HG03108 (cell line): ENCODE measurements around the gene AUTS2.
"Not testable (repeated sequence)": the region's sequence is repeated elsewhere in the genome, so short reads cannot be mapped to it uniquely, and the experiment has no call there.

Experiments
- ATAC-seq: cut with Tn5 transposase; IDR thresholded peaks from one replicate; pipeline ENCODE4 v1.9.1; 2021; ENCODE audit warnings: moderate library complexity; ENCODE audit not compliant: unreplicated experiment

The AUTS2 gene

DNA sequence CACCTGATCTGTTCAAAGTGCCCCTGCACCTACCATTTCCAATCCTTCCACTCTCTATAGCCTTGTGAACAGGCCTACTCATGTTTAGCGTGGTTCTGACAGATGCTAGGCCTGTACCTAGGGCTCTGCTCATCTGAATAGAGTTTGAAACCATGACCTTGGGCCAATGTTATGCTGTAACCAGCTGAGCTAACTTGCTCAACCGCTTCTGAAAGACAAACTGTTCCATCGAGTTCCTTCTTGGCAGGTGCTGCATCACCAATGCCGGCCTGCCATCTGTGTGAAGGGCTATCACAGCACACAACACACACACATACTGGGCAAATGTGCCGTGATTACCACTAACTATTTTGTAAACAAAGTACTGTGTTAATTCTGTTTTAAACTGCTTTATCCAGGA lies 1114.7 kb downstream of the AUTS2 start:
- no peak for ATAC-seq

GRCh38 chr7:70714506-70715038 lies 1116.3 kb downstream of the AUTS2 start:
- ATAC-seq: no peak

DNA sequence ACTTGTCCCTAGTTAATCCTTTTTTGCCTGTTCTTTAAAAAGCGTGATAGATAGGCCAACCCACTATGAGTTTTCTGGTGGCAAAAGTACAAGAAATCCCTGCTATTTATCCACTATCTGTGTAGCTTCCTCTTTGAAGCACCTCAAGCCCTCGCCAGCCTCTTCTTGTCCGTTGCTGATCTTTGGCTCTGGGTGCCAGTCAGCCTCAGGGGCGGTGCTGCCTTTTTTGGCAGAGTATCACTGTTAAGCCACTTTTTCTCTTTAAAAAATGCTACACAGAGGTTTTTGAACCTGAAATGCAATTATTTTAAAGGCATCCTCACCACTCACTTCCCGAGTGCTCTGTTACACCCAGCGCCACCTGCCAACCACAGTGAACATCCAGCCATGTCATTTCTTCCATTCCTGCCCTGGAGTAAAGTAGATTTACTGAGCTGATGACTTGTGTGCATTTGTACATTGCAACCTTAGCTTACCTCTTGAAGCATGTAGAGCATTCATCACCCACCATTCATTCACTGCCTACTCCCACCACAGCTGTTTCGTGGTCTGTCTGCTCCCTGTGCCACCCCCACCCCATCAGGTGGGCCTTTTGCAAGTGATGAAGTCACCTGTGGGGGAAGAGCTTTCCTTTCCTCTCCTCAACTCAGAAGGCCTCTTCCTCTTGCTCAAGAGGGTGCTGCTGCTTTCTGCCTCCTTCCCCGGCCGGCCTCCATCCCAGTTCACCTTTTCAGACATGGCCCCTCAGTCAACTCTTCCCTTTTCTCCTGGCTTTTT lies 1119.5 kb downstream of the AUTS2 start:
- ATAC-seq: no peak

DNA sequence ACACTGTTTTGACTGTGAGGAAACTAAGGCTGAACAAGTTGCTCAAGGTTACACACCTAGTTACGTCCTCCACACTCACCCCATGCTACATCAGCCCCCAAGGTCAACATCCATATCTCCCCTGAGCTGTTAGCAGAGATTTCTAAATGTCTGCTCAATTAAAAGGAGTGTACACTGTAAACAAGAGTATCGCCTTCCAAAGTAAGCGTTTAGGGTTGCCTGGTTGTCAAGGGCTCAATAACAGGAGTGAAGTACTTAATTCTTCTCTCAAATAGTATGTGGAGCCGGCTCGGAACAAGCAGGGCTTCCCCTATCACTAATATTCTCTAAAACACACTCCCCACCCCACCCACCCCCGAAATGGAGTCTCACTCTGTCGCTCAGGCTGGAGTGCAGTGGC lies 1120.8 kb downstream of the AUTS2 start:
- ATAC-seq: no peak

- ATAC-seq: no peak
Observed at GRCh38 chr7:70720191-70720873, 1122.1 kb downstream of the AUTS2 start.

DNA sequence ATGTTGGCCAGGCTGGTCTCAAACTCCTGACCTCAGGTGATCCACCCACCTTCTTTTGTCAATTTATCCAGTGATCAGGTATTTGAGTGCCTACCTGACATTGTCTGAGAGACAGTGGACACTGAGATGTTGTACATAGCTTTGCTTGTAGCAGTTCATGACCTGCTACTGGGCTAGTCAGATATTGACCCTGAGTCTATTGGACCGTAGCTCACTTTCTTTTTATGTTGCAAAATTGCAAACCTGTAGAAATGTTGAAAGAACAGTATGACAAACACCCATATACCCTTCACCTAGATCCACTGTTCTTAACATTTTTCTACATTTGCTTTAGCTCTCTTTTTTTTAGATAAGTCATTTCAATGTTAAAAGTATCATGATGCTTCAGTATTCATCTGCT lies 1123.2 kb downstream of the AUTS2 start:
- ATAC-seq: no peak

- ATAC-seq: no peak
Observed at GRCh38 chr7:70723339-70723738, 1125.1 kb downstream of the AUTS2 start.

- ATAC-seq: no peak
Observed at GRCh38 chr7:70725448-70725847, 1127.2 kb downstream of the AUTS2 start.

DNA sequence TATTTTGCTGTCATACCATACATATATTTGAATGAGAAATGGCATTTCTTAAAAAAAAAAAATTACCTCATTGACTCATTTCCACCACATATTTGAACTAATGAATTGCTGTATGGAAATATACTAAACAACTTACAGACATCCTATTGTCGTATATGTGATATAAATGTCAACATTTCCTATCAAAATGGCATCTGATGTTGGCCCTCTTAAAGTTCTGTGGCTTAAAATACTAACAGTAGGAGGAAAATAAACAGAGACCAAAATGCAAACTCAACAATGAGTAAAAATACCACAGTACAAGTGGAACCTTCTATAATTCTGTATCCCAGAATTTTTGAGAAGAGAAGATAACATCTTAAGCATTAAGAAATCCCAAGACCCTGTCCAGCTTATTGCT lies 1128.0 kb downstream of the AUTS2 start:
- no peak for ATAC-seq

DNA sequence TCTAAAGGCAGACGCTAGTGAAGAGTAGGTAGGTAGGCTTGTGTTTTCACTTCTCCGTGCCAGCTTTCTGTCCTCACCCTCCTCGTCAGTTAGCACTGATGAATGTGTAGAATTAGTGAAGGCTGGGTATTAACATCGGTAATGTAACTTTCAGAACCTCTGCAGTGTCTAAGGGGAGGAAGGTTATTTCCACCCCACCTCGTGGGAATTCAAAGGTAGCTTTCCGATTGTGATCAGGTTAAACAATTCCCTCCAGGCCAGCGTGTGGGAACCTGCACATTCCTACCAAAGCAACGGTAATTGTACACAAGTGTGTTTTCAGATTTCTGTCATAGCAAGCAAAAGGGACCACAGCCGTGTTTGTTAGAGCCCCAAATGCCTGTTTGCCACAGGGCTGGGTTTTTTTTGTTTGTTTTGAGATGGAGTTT lies 1128.7 kb downstream of the AUTS2 start:
- ATAC-seq: peak; percentile 52

- no peak for ATAC-seq
Observed at GRCh38 chr7:70727861-70728260, 1129.6 kb downstream of the AUTS2 start.

GRCh38 chr7:70728872-70729552 lies 1130.7 kb downstream of the AUTS2 start:
- no peak for ATAC-seq

DNA sequence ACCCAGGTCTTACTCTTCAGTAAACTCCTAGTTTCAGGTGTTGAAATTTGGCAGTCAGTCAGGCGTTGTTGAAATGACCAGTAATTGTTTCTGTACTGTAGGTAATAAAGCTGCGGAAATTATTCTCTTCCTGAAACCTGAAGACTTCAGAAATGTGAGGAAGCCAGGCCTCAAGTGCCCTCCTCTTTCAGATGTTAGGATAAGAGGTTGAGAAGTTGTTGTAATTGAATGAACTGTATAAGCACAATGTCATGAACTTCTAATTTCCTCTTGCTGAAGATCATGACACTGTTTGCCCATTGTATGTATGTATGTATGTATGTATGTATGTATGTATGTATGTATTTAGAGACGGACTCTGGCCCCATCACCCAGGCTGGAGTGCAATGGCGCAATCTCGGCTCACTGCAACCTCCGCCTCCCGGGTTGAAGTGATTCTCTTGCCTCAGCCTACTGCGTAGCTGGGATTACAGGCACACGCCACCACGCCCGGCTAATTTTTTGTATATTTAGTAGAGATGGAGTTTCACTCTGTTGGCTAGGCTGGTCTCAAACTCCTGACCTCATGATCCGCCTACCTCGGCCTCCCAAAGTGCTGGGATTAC lies 1131.4 kb downstream of the AUTS2 start:
- ATAC-seq: not testable (repeated sequence)

DNA sequence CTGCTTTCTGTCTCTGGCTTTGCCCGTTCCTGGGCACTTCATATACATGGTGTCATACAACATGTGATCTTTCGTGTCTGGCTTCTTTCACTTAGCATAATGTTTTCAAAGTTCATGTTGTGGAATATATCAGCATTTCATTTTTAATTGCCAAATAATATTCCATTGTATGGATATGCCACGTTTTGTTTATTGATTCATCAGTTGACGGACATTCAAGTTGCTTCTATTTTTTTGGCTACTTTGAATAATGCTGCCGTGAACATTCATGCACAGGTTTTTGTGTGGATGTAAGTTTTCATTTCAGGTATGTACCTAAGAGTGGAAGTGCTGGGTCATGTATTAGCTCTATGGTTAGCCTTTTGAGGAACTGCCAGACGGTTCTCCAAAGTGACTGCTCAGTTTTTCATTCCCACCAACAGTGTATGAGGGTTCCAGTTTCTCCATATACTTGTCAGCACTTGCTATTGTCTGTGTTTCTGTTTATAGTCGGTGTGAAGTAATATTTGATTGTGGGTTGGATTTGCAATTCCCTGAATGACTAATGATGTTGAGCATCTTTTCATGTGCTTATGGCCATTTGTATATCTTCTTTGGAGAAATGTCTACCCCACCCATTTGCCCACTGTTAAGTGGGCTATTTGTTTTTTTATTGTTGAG lies 1132.3 kb downstream of the AUTS2 start:
- no peak for ATAC-seq

DNA sequence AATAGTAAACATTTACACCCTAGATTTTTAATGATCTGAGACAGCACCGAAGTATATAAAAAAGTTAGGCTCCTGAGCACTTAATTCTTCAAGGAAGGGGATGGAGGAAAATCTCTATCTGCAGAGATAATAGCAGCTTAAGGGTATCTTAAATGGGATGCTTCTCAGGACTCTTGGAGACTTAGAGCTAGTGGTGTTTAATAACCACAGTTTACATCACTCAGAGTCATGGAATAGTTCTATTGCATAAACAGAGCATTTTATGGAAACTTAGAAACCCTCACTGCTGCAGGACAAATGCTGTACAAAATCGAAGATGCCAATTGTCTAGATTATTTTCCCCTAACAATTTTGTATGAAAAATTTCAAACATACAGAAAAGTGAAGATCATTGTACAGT lies 1134.8 kb downstream of the AUTS2 start:
- no peak for ATAC-seq

DNA sequence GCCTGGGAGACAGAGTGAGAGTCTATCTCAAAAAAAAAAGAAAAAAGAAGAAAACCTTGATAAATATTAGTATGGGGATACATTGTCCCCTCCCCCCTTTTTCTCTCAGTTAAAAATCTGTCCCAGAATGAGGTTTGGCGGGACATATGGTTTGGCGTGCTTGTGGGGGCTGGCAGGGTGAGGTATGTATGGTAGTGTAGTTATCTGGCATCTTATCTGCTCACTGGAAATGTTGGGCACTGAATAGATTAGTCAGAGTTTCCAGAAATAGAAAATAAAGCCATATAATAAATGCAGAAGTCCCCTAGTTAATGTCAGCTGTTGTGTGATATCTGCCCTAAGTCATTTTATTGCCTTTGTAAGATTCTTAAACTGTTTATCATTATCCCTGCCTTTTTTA lies 1136.1 kb downstream of the AUTS2 start:
- ATAC-seq: no peak

DNA sequence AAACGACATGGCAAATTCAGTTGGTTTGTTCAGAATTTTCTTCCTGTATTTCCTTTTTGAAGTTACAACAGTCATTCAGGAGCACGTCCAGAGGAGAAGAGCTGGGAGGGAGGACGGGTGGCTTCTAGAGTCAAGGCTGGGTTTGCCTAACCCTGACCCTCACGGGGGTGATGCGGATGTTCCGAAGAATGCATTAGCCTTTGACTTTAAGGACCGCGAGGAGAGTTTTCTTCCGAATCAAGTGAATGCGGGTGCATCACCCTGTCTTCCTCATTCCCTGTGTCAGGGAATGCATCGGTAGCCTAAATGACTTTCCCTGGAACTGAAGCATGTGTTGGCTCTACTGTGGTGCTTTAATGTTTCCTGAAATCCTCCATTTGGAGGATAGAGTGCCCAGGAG lies 1137.0 kb downstream of the AUTS2 start:
- ATAC-seq: no peak

DNA sequence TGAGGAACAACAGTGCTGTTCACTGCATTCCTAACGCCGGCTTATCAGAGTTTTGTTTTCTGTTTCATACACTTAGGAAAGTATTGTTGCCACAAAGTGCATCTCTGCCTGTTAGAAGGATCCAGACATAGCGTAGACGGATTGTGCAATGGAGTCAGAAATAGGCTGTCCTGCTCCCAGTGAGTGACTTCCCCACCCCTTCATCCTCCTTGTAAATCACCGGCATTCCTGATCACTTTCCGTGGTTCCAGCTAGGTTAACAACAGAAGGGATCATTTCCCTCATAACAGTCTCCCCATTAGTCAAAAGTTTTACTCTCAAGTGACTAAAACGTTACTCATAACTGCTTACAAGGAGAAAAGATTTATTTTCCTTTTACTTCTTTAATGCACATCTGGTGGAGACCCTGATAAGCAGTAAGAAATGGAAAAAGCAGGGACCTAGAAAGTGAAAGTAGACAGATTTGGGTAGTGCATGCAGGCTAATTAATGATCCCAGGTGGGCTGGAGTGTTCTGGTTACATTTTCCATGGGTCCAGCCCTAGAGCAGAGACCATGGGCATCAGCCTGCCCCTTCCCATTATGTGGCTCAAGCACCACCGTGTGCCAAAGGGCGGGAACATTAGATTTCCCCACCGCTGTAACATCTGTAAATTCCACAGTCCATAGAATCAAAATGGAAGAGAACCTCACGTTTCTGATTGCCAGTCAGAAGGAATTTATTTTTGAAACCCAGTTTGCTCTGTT lies 1138.6 kb downstream of the AUTS2 start:
- ATAC-seq: no peak

DNA sequence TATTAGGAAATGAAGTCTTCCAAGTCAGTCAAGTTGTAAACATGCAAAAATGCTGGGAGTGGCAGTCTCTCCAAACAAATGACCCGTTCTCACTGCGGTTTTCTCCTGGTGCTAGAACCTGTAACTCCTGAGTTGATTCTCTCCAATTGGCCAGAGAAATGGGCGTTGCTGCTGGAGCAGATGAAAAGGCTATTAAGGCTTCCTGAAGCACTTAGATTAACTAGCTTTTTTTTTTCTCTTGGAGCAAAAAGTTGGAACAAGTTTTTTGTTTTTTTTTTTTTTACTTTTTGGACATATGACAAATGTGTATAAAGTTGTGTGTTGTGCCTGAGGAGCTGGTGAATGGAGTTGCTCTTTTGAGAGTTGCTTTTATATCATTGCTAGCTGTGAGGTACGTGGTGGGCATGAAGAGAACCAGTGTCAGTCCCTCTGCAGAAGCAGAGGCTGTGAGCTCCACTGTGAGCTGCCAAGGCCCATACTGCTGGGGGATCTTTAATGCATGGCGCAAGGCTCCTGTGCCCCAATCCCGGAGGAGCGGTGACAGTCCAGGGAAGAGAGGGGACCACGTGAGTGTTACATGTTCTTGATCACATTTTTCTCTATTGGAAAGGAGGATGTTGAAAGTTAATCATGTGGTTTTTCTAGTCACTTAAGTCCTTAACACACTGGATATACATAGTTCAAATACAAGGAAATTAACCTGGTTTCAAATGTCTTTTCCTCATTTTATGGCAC lies 1140.0 kb downstream of the AUTS2 start:
- ATAC-seq: no peak
